Muscle of leg (tissue), 11 donors: ENCODE data around the gene FNDC3B. TPM values are rescaled to one million over a fixed set of nuclear protein-coding genes. Genes with fewer than 3 reads are reported as not detected.
A peak's percentile ranks its signal among the peaks of the same experiment; 100 is the strongest.

Source experiments
- DNase-seq: peaks from one replicate; pipeline ENCODE4 v3.0.0; 2013
- H3K27ac ChIP-seq: one replicate; pipeline ENCODE4 v1.5.1; 2013; ENCODE audit warnings: mild to moderate bottlenecking, low read length, control low read depth
- H3K27me3 ChIP-seq: one replicate; pipeline ENCODE4 v1.6.1; 2013; ENCODE audit warnings: low read length; ENCODE audit not compliant: control insufficient read depth, insufficient read depth
- H3K36me3 ChIP-seq: one replicate; pipeline ENCODE4 v1.6.1; 2013; ENCODE audit warnings: low read length; ENCODE audit not compliant: control insufficient read depth, insufficient read depth
- H3K4me1 ChIP-seq: one replicate; pipeline ENCODE4 v1.6.1; 2013; ENCODE audit warnings: low read length; ENCODE audit not compliant: control insufficient read depth, insufficient read depth
- H3K4me3 ChIP-seq: one replicate; pipeline ENCODE4 v1.5.1; 2013; ENCODE audit warnings: low read length, control low read depth
- H3K9me3 ChIP-seq: replicated peaks from 2 replicates; pipeline ENCODE4 v1.6.1; 2013; ENCODE audit warnings: low read depth, low read length; ENCODE audit not compliant: control insufficient read depth
- WGBS: methylation state at CpG from one replicate; pipeline ENCODE4 v1.1.5; 2013; ENCODE audit warnings: missing lambda C conversion rate; ENCODE audit not compliant: insufficient coverage; 5-methylcytosine and 5-hydroxymethylcytosine counted together
- polyA plus RNA-seq, 8 donors: library from polyadenylated mRNA; unstranded; fragments of 120-200 nt; gene quantifications; one replicate each; pipeline versions ENCODE4 v1.2.1 to v1.2.3, GENCODE V29; 2013; ENCODE audit warnings: inconsistent platforms in 1 of 8, low replicate concordance in 1 of 8; ENCODE audit not compliant: insufficient read length in 8 of 8, insufficient read depth in 1 of 8
- total RNA-seq: library from RNA; stranded (reverse); fragments of 120-200 nt; gene quantifications from one replicate; pipeline ENCODE4 v1.2.4, GENCODE V29; 2013

FNDC3B gene
- total and polyA plus RNA-seq, 9 donors, result 35.1 to 98.8 (median 58.3) TPM

GRCh38 chr3:172138193-172138537 lies 98.8 kb downstream of the FNDC3B start:
- Histone ChIP-seq H3K27ac (peak overlapping the region; percentile 60), H3K27me3 (no peaks in the 10 kb centered on the region), H3K4me3 (no peak overlapping the region), H3K36me3 (peaks cover 18% of the 10 kb centered on the region), H3K9me3 (no peaks in the 10 kb centered on the region), H3K4me1 (peaks cover 26% of the 10 kb centered on the region)
- WGBS, result no CpG with 5 or more reads among the region's 3 CpGs
- DNase-seq, result no peak

- H3K27me3 ChIP-seq, result no peaks in the 10 kb centered on the region
- DNase-seq, result peak; percentile 68
- H3K4me1 ChIP-seq, result peaks cover 23% of the 10 kb centered on the region
- WGBS, result 38% methylated on average over 1 of the region's 6 CpGs
- H3K9me3 ChIP-seq, result no peaks in the 10 kb centered on the region
- H3K27ac ChIP-seq, result peak overlapping the region; percentile 8
- H3K36me3 ChIP-seq, result peaks cover 15% of the 10 kb centered on the region
- no peak overlapping the region for H3K4me3 ChIP-seq
These were observed 99.6 kb downstream of the FNDC3B start for GRCh38 chr3:172138792-172139507.

GRCh38 chr3:172139528-172140276 lies 100.3 kb downstream of the FNDC3B start:
- no peak overlapping the region for H3K27ac ChIP-seq
- DNase-seq, result no peak
- H3K27me3 ChIP-seq, result no peaks in the 10 kb centered on the region
- H3K4me3 ChIP-seq, result no peak overlapping the region
- peaks cover 23% of the 10 kb centered on the region for H3K4me1 ChIP-seq
- H3K36me3 ChIP-seq, result peaks cover 14% of the 10 kb centered on the region
- H3K9me3 ChIP-seq, result no peaks in the 10 kb centered on the region
- 80% methylated on average over 2 of the region's 3 CpGs for WGBS

DNA sequence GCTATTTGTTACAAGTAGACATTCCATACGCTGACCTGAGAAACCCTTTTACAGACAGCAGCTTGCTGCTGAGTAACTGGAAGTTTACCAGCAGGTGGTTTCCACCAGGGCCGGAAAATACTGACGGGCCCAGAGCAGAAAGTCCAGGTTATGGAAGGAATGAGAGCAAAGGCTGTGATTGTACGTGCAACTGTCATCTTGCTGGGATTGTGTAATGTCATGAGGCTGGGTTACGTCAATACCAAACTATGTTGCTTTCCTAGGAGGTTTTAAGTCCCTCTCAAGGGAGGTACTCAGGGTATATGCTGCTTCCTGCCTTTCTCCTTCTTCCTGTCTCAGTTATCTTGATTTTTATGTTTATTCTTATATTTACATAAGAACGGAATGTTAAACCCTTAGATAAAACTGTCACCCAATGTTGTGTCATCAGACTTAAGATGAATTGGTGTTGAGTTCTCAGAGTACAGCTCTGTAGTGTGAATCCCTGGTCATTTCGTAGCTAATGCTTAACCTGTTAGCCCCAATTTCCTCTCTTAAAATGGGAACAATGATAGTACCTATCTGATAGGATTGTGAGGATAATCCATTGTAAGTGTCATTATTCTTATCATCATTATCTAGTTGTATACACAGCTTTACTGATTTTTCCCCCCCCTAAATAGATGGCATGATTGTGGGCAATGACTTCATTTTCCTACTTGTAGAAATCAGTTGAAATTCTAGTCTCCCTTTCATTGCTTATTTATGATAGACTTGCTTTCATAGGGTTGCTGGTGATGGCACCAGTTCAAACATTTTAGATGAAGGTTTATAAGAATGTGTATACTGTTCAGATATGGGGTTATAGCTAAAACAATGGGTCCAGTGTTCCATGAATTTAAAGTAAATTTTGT lies 101.4 kb downstream of the FNDC3B start:
- peak; percentile 75 for DNase-seq

DNA sequence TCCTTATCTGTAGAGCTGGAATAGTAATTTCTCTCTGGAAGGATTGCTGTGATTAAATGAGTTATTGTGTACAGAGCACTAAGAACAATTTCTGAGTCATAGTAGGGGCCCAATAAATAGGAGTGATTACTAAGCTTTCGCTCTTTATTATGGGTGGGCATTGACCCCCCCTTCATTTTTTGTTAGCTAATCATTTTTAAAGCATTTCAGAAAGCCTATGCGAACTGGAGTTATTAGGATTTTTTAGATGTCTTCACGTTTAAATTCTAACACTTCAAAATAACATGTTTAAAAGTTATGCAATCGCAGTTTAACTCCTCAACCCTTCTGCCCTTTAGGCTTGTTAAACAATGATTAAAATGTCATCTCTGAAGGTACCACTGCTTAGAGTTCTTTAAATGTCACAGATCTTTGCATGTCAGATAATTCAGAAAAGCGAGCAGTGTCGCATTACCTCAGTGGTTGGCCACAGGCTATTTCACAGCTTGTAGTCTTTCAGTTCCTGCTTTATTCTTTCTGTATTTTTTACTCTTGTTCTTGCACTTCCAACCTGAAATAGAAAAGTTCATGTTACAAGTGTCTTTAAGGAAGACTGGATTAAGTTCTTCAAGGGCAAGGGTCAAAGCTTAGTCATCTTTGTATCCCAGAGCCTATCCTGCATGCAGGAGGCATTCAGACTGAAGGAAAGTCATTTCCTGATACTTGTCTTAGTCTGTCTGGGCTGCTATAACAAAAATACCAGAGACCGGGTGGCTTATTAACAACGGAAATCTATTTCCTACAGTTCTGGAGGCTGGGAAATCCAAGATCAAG lies 102.9 kb downstream of the FNDC3B start:
- peaks cover 18% of the 10 kb centered on the region for H3K4me1 ChIP-seq
- no peak overlapping the region for H3K27ac ChIP-seq
- H3K9me3 ChIP-seq, result no peaks in the 10 kb centered on the region
- no peak for DNase-seq
- no CpG with 5 or more reads among the region's 8 CpGs for WGBS
- H3K36me3 ChIP-seq, result peaks cover 4% of the 10 kb centered on the region
- no peaks in the 10 kb centered on the region for H3K27me3 ChIP-seq
- H3K4me3 ChIP-seq, result no peak overlapping the region

More for the DNA sequence above, 101.4 kb downstream of the FNDC3B start:
- WGBS, result no CpG with 5 or more reads among the region's 7 CpGs
- H3K27me3 ChIP-seq, result no peaks in the 10 kb centered on the region
- H3K4me3 ChIP-seq, result no peak overlapping the region
- peaks cover 8% of the 10 kb centered on the region for H3K36me3 ChIP-seq
- H3K9me3 ChIP-seq, result no peaks in the 10 kb centered on the region
- peak overlapping the region; percentile 63 for H3K27ac ChIP-seq
- peaks cover 21% of the 10 kb centered on the region for H3K4me1 ChIP-seq

- DNase-seq, result no peak
- no CpG with 5 or more reads among the region's 2 CpGs for WGBS
- Histone ChIP-seq H3K9me3 (no peaks in the 10 kb centered on the region), H3K27me3 (no peaks in the 10 kb centered on the region), H3K27ac (no peak overlapping the region), H3K36me3 (peaks cover 4% of the 10 kb centered on the region), H3K4me1 (peaks cover 15% of the 10 kb centered on the region), H3K4me3 (no peak overlapping the region)
These were observed 103.6 kb downstream of the FNDC3B start for GRCh38 chr3:172142864-172143451.

DNA sequence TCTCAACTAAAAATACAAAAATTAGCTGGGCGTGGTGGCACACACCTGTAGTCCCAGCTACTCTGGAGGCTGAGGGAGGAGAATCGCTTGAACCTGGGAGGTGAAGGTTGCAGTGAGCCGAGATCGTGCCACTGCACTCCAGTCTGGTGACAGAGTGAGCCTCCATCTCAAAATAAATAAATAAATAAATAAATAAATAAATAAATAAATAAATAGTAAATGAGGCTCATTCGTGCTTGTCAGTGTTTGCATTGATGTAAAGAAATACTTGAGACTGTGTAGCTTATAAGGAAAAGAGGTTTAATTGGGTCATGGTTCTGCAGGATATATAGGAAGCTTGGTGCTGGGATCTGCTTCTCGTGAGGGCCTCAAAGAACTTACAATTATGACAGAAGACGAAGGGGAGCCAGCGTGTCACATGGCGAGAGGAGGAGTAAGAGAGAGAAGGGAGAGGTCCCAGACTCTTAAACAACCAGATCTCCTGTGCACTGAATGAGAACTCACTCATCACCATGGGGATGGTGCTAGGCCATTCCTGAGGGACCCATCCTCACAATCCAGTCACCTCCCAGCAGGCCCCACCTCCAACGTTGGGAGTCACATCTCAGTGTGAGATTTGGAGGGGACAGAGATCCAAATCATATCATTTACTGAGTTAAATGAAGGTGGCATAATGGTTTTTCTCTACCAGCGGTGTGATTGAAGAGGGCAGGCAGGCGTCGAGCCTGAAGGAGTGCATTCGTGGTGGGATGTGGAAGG lies 104.5 kb downstream of the FNDC3B start:
- Histone ChIP-seq H3K4me3 (no peak overlapping the region), H3K9me3 (no peaks in the 10 kb centered on the region), H3K27me3 (no peaks in the 10 kb centered on the region), H3K4me1 (peaks cover 11% of the 10 kb centered on the region), H3K27ac (no peak overlapping the region), H3K36me3 (peaks cover 4% of the 10 kb centered on the region)
- DNase-seq, result no peak
- WGBS, result 86% methylated on average over 5 of the region's 14 CpGs

- H3K4me3 ChIP-seq, result no peak overlapping the region
- no peak for DNase-seq
- WGBS, result no CpG with 5 or more reads among the region's 1 CpG
- no peak overlapping the region for H3K27ac ChIP-seq
- H3K27me3 ChIP-seq, result no peaks in the 10 kb centered on the region
- peaks cover 4% of the 10 kb centered on the region for H3K36me3 ChIP-seq
- peaks cover 10% of the 10 kb centered on the region for H3K4me1 ChIP-seq
- H3K9me3 ChIP-seq, result no peaks in the 10 kb centered on the region
These were observed 105.2 kb downstream of the FNDC3B start for GRCh38 chr3:172144601-172145000.
